Right lobe of liver (tissue), 6 donors: ENCODE results near the gene PCDHGA6. TPM values are rescaled to one million over a fixed set of nuclear protein-coding genes. Genes with fewer than 3 reads are reported as not detected.
A peak's percentile ranks its signal among the peaks of the same experiment; 100 is the strongest.
"Not testable (repeated sequence)": the region's sequence is repeated elsewhere in the genome, so short reads cannot be mapped to it uniquely, and the experiment has no call there.

Experiments used
- ATAC-seq, 4 donors: fragments of 200-7000 bp; cut with Tn5 transposase; one replicate each; pipeline ENCODE4 v1.9.1; 2020; ENCODE audit warnings: mild to moderate bottlenecking in 4 of 4, moderate library complexity in 4 of 4
- DNase-seq, 3 donors: peaks; one replicate each; pipeline ENCODE4 v3.0.0-alpha.2; 2020
- H3K27ac ChIP-seq, 3 donors: fragments of 200-600 bp; one replicate each; pipeline ENCODE4 v1.8.0; 2022
- H3K27me3 ChIP-seq, 2 donors: fragments of 200-600 bp; one replicate each; pipeline ENCODE4 v1.8.0; 2022
- H3K36me3 ChIP-seq, 4 donors: fragments of 200-600 bp; sonication (generic) in 1 of 4; one replicate each; pipeline versions ENCODE4 v1.5.1 to v1.8.0; 2017 to 2022; ENCODE audit warnings: control low read depth in 1 of 4
- H3K4me1 ChIP-seq, 4 donors: fragments of 200-600 bp; sonication (generic) in 1 of 4; one replicate each; pipeline versions ENCODE4 v1.5.1 to v1.8.0; 2017 to 2022; ENCODE audit warnings: control low read depth in 1 of 4
- H3K4me3 ChIP-seq, 3 donors: fragments of 200-600 bp; one replicate each; pipeline ENCODE4 v1.8.0; 2022
- H3K9me3 ChIP-seq, 4 donors: fragments of 200-600 bp; sonication (generic) in 1 of 4; one replicate each; pipeline versions ENCODE4 v1.5.1 to v1.8.0; 2017 to 2022; ENCODE audit warnings: control low read depth in 1 of 4
- POLR2A ChIP-seq: fragments of 450-650 bp; IDR thresholded peaks from one replicate; pipeline ENCODE4 v1.6.1; 2017; ENCODE audit warnings: antibody characterized with exemption, mild to moderate bottlenecking
- WGBS: methylation state at CpG from one replicate; pipeline ENCODE4 v1.1.6; 2018; ENCODE audit warnings: low coverage, low lambda C conversion rate; ENCODE audit not compliant: insufficient coverage; ENCODE audit errors: missing lambda C conversion rate; 5-methylcytosine and 5-hydroxymethylcytosine counted together
- intact Hi-C, 2 donors: fragments of 100-400 bp; cut with DNase I; formaldehyde crosslinking; loops; one replicate each; pipeline versions ENCODE4 v1.11.2 to v1.14.1; 2022
- total RNA-seq, 6 experiments: library from RNA; depleted of rRNA in 2 of 6; stranded (reverse); fragments of >200 nt in 2 of 6; fragmentation: NEBNext Ultra II Directional in 3 of 6; extraction: Animal tissue kit (Norgen Biotek cat#: 25700) in 3 of 6; gene quantifications; one replicate each; pipeline versions ENCODE4 v1.1.0 to v1.2.4, GENCODE V29; 2016 to 2023
- TF ChIP-seq, protein P1 (sequence below), 4 donors: fragments of 200-600 bp in 3 of 4; fragments of 450-650 bp in 1 of 4; IDR thresholded peaks; one replicate each; pipeline versions ENCODE4 v1.5.1 to v1.8.0; 2016 to 2022; ENCODE audit warnings: antibody characterized with exemption in 4 of 4, mild to moderate bottlenecking in 2 of 4
- donor health status: DM: no; HTN: yes; CAD: no.
- donor health status: DM: no; HTN: no; CAD: no.
- donor health status: DM: no; HTN: no; CAD: no.
- donor health status: DM: no; HTN: yes; CAD: no.
- donor health status: DM: no; HTN: yes; CAD: no.

PCDHGA6 gene
- total RNA-seq, 6 experiments from 2014 or later, result 0.56 to 1.3 (median 0.89) TPM

DNA sequence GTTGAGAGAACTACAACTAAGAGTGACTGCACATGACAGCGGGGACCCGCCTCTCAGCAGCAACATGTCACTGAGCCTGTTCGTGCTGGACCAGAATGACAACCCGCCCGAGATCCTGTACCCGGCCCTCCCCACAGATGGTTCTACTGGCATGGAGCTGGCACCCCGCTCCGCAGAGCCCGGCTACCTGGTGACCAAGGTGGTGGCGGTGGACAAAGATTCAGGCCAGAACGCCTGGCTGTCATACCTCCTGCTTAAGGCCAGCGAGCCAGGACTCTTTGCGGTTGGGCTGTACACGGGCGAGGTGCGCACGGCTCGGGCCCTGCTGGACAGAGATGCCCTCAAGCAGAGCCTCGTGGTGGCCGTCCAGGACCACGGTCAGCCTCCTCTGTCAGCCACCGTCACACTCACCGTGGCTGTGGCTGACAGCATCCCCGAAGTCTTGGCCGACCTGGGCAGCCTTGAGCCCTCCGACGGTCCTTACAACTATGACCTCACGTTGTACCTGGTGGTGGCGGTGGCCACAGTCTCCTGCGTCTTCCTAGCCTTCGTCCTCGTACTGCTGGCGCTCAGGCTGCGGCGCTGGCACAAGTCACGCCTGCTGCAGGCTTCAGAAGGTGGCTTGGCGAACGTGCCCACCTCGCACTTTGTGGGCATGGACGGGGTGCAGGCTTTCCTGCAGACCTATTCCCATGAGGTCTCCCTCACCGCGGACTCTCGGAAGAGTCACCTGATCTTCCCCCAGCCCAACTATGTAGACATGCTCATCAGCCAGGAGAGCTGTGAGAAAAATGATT lies 11.0 kb downstream of the PCDHGA6 start:
- TF ChIP-seq, protein P1, sequence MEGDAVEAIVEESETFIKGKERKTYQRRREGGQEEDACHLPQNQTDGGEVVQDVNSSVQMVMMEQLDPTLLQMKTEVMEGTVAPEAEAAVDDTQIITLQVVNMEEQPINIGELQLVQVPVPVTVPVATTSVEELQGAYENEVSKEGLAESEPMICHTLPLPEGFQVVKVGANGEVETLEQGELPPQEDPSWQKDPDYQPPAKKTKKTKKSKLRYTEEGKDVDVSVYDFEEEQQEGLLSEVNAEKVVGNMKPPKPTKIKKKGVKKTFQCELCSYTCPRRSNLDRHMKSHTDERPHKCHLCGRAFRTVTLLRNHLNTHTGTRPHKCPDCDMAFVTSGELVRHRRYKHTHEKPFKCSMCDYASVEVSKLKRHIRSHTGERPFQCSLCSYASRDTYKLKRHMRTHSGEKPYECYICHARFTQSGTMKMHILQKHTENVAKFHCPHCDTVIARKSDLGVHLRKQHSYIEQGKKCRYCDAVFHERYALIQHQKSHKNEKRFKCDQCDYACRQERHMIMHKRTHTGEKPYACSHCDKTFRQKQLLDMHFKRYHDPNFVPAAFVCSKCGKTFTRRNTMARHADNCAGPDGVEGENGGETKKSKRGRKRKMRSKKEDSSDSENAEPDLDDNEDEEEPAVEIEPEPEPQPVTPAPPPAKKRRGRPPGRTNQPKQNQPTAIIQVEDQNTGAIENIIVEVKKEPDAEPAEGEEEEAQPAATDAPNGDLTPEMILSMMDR (IDR thresholded peaks at IDR 0.05), result no peak
- TF ChIP-seq POLR2A, result no peak
- no peaks in the 10 kb centered on the region for H3K36me3 ChIP-seq
- no peaks in the 10 kb centered on the region for H3K4me1 ChIP-seq
- intact Hi-C loops, result no loop called here
- DNase-seq, result no peak
- WGBS, result 10% methylated on average over 4 of the region's 43 CpGs
- peaks cover 0 to 14% (median 2%) of the 10 kb centered on the region in 4 donors for H3K9me3 ChIP-seq
- H3K27ac ChIP-seq, result no peak overlapping the region
- no peak for ATAC-seq
- H3K4me3 ChIP-seq, result no peak overlapping the region
- no peaks in the 10 kb centered on the region for H3K27me3 ChIP-seq

DNA sequence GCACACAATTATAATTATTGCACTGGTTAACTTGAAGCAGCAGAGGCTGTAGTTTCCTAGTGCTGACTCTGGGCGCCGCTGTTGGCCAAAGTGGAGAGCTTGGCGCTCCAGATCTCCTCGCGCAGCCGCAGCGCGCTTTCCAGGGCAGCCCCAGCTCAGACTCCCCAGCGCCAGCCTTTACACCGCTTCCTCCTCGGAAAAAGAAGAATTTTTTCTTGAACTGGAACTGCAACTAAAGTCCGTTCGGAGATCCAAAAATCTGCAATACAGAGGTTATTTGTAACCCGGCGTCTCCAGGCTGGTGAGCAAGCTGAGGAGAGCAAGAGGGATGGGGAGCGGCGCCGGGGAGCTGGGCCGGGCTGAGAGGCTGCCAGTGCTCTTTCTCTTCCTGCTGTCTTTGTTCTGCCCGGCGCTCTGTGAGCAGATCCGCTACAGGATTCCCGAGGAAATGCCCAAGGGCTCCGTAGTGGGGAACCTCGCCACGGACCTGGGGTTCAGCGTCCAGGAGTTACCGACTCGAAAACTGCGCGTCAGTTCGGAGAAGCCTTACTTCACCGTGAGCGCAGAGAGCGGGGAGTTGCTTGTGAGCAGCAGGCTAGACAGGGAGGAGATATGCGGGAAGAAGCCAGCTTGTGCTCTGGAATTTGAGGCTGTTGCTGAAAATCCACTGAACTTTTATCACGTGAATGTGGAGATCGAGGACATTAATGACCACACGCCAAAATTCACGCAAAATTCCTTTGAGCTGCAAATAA lies 14.0 kb downstream of the PCDHGA6 start, which contains the start of gene PCDHGB4:
PCDHGB4 (plus strand) TSS at position 142 of the 755 bp plus-strand sequence; CDS start at position 329, 187 bp downstream.
- TF ChIP-seq, protein P1 (IDR thresholded peaks at IDR 0.05), result peak; percentile 30 to 48 (median 45)
- not testable (repeated sequence) for H3K27me3 ChIP-seq
- peak within 1 kb of the TSS; percentile 17 to 27 (median 24) for H3K4me3 ChIP-seq

DNA sequence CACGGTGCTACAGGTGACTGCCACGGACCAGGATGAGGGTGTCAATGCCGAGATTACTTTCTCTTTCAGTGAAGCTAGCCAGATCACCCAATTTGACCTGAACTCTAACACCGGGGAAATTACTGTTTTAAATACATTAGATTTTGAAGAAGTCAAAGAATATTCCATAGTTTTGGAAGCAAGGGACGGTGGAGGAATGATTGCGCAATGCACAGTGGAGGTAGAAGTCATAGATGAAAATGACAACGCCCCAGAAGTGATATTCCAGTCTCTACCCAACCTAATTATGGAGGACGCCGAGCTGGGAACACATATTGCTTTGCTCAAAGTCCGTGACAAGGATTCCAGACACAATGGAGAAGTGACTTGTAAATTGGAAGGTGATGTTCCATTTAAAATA lies 15.0 kb downstream of the PCDHGA6 start:
- peaks cover 0 to 14% (median 5%) of the 10 kb centered on the region in 4 donors for H3K9me3 ChIP-seq
- ATAC-seq (no peak), DNase-seq (no peak)
- no peak overlapping the region for H3K4me3 ChIP-seq
- WGBS, result 47% methylated on average over 10 of the region's 10 CpGs
- H3K27me3 ChIP-seq, result no peaks in the 10 kb centered on the region
- H3K4me1 ChIP-seq, result no peaks in the 10 kb centered on the region
- H3K27ac ChIP-seq, result no peak overlapping the region
- H3K36me3 ChIP-seq, result peaks cover 0 to 3% (median 0%) of the 10 kb centered on the region in 4 donors
- intact Hi-C loops, result no loop called here
- TF ChIP-seq, protein P1 (IDR thresholded peaks at IDR 0.05), result no peak
- TF ChIP-seq POLR2A, result no peak

More for the DNA sequence above, 14.0 kb downstream of the PCDHGA6 start, which contains the start of gene PCDHGB4:
- intact Hi-C loops, H3K4me1 ChIP-seq, H3K36me3 ChIP-seq, H3K27ac ChIP-seq, DNase-seq: not testable (repeated sequence)
- 9% methylated on average over 17 of the region's 40 CpGs for WGBS
- ATAC-seq, result peak; percentile 92 to 97 (median 96)
- peaks cover 0 to 14% (median 5%) of the 10 kb centered on the region in 4 donors for H3K9me3 ChIP-seq

DNA sequence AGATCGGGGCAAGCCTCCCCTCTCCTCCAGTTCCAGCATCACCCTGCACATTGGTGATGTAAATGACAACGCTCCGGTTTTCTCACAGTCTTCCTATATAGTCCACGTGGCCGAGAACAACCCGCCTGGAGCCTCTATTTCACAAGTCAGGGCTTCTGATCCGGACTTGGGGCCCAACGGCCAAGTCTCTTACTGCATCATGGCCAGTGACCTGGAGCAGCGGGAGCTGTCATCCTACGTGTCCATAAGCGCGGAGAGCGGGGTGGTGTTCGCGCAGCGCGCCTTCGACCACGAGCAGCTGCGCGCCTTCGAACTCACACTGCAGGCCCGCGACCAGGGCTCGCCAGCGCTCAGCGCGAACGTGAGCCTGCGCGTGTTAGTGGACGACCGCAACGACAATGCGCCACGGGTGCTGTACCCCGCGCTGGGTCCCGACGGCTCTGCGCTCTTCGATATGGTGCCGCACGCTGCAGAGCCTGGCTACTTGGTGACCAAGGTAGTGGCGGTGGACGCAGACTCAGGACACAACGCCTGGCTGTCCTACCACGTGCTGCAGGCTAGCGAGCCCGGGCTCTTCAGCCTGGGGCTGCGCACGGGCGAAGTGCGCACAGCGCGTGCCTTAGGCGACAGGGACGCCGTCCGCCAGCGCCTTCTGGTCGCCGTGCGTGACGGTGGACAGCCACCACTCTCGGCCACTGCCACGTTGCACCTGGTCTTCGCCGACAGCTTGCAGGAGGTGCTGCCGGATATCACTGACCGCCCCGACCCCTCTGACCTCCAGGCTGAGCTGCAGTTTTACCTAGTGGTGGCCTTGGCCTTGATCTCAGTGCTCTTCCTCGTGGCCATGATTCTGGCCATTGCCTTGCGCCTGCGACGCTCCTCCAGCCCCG lies 15.7 kb downstream of the PCDHGA6 start:
- ATAC-seq, result no peak
- no peaks in the 10 kb centered on the region for H3K27me3 ChIP-seq
- TF ChIP-seq, protein P1 (IDR thresholded peaks at IDR 0.05), result no peak
- TF ChIP-seq POLR2A, result no peak
- H3K9me3 ChIP-seq, result peaks cover 0 to 14% (median 5%) of the 10 kb centered on the region in 4 donors
- no peaks in the 10 kb centered on the region for H3K4me1 ChIP-seq
- no peak for DNase-seq
- H3K27ac ChIP-seq, result no peak overlapping the region
- intact Hi-C loops, result no loop called here
- H3K36me3 ChIP-seq, result peaks cover 0 to 3% (median 0%) of the 10 kb centered on the region in 4 donors
- no peak overlapping the region for H3K4me3 ChIP-seq
- 36% methylated on average over 20 of the region's 77 CpGs for WGBS
